Mammary epithelial cell (primary cell): ENCODE measurements around the gene AP4S1.

ENCODE experiments used
- EZH2 ChIP-seq: IDR thresholded peaks from 2 replicates; pipeline ENCODE4 v1.6.1; 2012; ENCODE audit warnings: low read length, inconsistent platforms, borderline replicate concordance
- TF ChIP-seq, protein P1 (sequence below), 2 donors: IDR thresholded peaks in 1 of 2; conservative IDR thresholded peaks in 1 of 2; 2 replicates each; pipeline ENCODE4 v1.5.1; 2011 to 2012; ENCODE audit warnings: inconsistent platforms in 2 of 2, low read length in 2 of 2, mild to moderate bottlenecking in 2 of 2, control low read depth in 1 of 2, low read depth in 1 of 2; ENCODE audit not compliant: insufficient read depth in 1 of 2; ENCODE audit errors: extremely low read depth in 1 of 2

DNA sequence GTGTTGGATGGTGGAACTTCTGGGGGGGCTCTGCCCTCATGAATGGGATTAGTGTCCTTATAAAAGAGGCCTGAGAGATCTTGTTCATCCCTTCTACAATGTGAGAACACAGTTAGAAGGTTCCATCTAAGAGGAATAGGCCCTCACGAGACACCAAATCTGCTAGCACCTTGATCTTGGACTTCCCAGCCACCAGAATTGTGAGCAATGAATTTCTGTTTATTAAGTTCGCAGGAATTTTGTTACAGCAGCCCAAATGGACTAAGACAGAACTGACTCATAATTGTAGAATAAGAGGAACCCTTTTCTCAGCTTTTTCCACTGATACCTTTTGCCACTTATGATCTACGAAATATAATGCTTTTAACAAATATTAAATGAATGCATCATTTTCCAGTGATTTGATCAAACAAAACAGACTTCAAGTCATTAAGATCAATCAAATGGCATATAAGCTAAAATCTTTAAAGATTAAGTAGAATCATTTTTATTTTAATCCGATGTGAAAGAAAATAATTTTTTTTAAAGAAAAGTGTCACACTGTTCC lies 113.9 kb downstream of the AP4S1 start:
- TF ChIP-seq, protein P1, sequence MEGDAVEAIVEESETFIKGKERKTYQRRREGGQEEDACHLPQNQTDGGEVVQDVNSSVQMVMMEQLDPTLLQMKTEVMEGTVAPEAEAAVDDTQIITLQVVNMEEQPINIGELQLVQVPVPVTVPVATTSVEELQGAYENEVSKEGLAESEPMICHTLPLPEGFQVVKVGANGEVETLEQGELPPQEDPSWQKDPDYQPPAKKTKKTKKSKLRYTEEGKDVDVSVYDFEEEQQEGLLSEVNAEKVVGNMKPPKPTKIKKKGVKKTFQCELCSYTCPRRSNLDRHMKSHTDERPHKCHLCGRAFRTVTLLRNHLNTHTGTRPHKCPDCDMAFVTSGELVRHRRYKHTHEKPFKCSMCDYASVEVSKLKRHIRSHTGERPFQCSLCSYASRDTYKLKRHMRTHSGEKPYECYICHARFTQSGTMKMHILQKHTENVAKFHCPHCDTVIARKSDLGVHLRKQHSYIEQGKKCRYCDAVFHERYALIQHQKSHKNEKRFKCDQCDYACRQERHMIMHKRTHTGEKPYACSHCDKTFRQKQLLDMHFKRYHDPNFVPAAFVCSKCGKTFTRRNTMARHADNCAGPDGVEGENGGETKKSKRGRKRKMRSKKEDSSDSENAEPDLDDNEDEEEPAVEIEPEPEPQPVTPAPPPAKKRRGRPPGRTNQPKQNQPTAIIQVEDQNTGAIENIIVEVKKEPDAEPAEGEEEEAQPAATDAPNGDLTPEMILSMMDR (conservative IDR thresholded peaks at IDR 0.05 in 1 of 2, IDR thresholded peaks at IDR 0.05 in 1 of 2; ENCODE audit: extremely low read depth in 1 of 2, insufficient read depth in 1 of 2, low read depth in 1 of 2, low read length in 2 of 2) = no peak
- no peak for TF ChIP-seq EZH2
